T-helper 22 cell (primary cell): ENCODE results near the gene AJAP1.
A peak's percentile ranks its signal among the peaks of the same experiment; 100 is the strongest.

Experiments
- DNase-seq: peaks from one replicate; pipeline ENCODE4 v3.0.0-alpha.2; 2020; ENCODE audit warnings: low read depth

Gene AJAP1

DNA sequence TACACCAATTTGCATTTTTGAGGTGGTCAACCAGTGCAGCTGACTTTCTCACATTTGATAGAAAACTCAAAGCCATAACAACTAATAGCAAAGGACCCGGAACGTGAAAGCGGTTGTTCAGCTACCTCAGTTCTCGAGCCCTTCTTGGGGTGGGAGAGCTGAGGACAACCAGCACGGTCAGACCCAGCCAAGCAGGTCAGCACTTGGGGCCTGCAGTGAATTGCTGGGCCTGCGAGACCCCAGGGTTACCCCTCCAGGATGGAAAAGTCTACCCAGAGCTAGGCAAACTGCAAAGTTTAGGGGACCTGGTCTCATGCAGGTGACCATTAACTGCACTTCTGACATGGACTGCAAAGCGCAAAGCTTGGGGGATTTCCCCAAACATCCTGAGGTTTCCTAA is 23.8 kb upstream of the AJAP1 start:
- no peak for DNase-seq

DNA sequence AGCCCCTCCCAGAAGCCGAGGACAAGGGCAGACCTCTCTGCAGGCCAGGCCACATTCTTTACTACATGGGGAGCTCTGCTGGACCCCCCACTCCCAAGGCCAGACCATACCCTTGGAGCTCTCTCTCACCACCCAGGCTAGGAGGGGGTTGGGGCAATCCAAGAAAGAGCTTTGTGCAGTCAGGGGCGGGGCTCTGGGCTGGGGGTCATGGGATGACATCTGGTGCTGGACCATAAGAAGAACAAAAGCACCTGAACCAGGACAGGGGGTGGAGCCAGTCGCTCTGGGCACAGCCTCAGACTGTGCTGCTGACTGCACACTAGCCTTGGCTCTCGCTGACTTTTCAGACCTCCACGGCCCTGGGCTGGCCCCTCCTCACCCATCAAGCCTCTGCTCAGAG is 23.1 kb upstream of the AJAP1 start:
- no peak for DNase-seq

DNA sequence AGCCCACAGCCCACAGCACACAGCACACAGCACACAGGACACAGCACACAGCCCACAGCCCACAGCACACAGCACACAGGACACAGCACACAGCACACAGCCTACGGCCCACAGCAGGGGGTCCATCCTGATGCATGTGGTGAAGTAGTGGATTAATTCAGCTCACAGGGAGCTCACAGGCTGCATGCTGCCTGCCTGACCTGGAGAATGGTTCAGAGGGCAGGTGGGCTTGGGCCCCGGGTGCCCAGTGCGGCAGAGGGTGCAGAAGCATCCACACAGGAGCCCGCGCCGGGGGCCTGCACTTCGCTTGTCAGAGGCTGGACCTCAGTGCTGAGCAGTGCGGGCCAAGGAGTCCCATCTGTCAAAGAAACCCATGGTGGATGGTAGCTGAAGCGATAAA is 21.1 kb upstream of the AJAP1 start:
- DNase-seq = no peak

DNA sequence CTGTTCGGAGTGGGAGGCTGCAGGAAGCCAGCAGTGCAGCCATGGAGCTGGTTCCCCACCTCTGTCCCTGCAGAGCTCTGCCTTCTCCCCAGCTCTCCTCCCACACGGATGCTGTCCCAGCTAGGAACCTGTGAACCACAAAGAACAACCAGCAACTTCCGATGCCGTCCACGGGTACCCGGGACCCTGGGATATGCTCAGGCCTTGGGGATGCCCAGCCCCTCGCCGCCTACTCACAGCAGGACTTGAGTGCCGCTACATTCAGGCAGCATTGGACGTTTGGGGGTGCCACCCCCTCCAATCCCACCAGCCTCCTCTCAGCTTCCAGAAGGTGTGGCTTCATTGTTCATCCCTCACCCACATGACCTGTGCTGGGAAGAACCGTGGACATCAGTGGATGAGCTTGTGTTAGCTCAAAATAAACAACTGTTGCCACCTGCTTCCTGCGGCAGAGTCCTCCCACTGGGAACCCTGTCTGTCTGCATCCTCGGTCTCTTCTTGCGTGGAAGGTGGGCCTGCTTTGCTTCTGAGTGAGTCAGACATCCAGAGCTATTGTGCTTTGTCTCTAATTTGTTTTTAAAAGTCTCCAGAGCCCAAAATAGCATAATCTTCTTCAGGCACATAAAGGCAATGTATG is 20.1 kb upstream of the AJAP1 start:
- no peak for DNase-seq

DNA sequence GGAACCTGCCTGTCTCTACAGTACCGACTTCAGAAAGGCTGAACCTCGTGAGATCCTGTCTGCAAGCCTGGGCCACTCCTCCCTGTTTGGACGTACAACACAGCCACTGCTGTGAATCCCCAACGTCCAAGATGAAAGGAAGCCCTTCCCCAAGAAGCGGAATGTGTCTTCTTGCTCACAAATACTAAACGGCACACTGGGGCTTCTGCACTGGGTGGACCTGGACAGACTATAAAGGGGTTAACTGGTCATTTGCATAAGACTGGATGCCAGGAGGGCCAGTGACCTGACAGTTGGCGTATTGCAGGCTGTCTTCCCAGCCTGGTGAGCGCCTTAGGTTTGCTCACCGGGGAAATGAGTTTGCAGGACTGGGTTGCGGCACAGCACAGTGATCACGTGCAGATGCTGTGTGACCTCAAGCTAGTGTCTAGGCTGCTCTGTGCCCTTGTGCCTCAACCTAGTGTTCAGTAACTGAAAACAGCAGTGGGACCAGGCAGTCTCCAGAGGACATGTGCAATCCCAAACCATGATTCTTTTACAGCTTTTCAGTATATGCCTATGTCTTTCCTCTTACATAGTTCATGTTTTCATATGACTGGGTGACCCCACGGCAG is 19.5 kb upstream of the AJAP1 start:
- no peak for DNase-seq

DNA sequence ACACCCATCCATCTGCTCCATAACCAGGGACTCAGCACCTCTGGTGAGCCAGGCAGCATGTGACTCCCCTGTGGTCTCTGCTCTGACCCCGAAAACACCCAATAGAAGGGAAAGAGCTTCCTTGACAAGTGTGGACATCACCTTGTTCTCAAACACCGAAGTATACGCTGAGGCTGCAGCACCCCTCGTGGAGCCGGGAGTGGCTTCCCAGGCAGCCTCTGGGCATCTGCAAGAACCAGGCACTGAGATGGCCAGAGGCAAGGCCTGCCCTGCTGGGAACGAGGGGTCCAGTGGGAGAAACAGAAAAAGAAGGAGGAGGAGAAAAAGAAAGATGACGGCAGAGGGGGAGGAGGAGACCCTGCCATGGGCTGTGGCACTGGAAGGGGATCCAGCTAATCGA is 18.2 kb upstream of the AJAP1 start:
- DNase-seq = no peak

DNA sequence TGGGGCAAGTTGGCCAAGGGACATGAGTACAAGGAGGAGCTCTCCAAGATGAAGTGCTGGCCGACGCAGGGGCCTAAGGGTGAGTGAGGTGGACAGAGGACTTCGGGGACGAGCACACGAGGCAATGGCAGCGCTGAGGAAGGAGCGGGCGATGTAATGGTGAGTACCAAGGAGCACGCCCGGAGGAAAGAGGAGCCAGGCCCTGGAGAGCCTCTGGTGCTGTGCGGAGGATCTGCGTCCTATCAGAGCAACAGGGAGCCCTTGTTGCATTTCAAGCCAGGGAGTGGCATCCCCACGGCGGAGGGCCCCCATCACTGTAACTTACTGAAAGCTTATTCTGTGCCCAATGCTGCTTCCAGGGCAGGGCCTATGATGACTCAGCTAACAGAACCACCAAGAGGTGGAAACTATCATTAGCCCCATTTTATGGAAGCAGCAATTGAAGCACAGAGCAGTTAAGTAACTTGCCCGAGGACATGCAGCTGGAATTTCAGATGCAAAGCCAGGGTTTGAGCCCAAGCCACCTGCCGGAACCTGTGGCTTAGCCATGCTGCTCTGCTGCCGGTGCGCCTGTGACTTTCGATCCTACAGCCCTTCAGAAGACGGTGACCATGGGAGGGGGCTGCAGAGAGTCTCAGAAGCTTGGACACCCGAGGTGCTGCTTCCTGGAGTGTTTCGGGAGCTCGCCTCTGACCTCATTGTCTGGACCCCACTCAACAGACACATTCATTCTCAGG is 17.6 kb upstream of the AJAP1 start:
- no peak for DNase-seq

DNA sequence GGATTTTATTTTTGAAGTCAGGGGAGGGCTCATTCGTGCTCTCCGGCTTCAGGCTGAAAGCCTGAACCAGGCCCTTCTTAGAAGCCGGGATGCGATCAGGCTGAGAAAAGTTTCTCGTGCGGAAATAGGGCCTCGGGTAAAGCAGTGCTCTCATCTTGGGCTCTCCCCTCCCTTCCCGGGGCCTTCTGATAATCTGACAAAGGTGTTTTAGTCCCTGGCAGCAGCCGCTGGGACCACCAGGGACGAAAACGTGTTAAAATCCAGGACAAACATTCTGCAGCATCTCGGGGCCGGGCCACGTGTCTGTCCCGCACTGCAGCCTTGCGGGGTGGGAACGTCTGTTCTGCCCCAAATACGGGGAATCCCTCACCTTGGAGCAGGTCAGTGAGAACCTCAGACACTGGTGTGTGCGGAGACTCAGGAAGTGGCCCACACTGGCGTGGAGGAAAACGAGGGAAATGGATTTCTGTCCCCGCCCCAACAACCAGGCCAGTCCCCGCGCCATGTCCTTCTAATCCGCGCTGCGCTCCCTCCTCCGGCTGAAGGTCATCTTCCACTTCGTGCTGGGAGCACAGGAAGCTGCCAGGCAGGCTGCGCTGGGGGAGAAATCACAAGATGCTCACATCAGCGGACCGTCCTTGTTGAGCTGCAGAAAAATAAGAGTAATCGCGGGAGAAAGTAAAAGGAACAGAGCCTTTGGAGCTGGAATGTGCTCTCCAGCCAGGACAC is 16.6 kb upstream of the AJAP1 start:
- no peak for DNase-seq

DNA sequence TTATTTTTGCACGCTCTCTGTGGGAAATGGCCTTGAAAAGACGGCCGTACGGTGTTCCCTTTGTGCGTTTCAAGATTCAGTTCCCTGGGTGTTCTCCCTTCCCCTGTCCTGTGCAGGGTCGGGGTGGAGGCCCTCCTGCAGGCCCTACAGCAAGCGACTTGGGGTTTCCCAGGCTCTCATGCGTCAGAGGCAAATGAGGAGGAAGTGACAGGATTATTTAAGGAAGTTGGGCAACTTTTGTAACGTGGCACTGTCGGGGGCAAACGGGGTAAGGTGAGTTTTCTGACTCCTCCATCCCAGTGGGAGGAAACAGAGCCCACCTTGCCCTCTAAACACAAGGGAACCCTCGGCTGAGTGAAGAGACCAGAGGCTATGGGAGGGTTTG is 16.1 kb upstream of the AJAP1 start:
- DNase-seq = no peak

DNA sequence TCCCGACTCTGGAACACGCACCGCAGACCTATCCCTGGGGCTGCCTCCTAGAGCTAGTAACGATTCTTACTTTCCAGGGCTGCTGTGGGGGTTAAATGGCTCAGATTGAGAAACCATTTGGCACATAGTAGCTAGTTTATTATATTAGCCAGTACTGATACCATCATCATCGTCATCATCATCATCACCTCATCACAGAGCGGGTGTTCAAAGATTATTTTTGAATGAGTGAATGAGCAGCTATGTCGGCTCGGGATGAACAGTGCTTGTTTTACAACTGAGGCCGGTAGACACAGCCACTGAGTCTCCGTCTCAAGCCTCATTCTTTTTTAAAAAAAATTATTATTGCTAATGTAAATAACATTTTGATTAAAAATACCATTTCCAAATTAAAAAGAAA is 13.5 kb upstream of the AJAP1 start:
- DNase-seq = no peak

DNA sequence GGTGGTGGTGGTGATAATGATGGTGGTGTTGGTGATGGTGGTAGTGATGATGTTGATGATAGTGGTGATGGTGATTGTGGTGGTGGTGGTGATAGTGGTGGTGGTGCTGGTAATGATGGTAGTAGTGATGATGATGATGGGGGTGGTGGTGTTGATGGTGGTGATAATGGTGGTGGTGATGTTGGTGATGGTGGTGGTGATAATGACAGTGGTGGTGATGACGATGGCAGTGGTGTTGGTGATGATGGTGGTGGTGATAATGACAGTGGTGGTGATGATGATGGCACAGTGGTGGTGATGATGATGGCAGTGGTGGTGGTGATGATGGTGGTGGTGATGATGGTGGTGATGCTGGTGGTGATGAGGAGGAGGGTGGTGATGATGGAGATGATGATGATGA is 7.0 kb upstream of the AJAP1 start:
- DNase-seq = no peak

DNA sequence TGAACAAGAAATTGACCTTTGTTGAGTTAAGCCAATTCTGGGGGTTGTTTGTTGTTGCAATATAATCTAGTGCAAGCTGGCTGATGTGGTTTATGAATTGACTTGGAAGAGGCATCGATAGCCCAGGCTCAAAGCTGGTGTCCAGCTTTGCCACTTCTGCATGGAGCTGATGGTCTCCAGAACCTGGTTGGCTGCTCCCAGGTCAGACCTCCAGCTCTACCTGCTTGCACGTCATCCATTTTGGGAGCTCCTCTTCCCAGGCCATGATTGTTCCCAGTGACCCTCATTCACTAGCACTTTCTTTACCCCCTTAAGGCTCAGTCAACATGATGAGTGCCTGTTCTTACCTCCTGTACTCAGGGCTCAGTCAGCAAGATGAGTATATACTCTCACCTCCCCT is 5.8 kb upstream of the AJAP1 start:
- DNase-seq = no peak

DNA sequence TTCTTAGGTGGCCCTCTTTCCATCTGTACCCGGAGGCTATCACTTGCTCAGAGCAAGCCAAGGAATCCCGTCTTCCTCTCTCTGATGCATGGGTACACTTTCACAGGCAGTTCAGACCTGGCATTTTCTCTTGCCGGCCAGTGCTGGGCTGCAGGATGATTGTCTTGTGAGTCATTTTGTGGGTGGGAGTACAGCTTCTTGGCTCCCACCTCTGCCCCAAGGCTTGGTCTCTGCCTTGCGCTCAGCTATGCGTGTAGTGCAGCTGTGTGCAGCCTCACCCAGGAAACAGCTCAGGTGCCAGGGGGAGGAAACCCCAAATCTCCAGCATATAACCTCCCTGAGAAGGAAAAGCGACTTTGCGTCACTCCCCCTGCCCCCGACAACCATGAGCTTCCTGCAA is 3.9 kb upstream of the AJAP1 start:
- no peak for DNase-seq

DNA sequence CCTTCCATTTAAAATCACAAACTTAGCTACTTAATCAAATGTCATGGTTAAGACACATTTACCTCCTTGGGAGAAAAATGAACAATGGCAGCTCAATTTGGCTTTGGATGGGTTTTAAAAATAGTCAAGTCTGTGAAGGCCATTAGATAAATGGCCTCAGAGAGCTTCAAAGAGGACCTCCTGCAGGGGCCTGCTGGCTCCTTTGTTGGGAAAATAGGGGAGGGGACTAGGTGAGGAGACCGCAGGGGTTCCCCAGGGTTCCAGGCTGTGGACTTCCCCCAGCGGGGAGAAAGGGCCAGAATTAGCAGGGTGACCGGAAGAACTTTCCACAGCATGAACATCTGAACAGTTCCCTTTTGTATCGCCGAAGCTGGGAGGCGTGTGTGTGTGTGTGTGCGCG is 3.4 kb upstream of the AJAP1 start:
- DNase-seq = no peak

DNA sequence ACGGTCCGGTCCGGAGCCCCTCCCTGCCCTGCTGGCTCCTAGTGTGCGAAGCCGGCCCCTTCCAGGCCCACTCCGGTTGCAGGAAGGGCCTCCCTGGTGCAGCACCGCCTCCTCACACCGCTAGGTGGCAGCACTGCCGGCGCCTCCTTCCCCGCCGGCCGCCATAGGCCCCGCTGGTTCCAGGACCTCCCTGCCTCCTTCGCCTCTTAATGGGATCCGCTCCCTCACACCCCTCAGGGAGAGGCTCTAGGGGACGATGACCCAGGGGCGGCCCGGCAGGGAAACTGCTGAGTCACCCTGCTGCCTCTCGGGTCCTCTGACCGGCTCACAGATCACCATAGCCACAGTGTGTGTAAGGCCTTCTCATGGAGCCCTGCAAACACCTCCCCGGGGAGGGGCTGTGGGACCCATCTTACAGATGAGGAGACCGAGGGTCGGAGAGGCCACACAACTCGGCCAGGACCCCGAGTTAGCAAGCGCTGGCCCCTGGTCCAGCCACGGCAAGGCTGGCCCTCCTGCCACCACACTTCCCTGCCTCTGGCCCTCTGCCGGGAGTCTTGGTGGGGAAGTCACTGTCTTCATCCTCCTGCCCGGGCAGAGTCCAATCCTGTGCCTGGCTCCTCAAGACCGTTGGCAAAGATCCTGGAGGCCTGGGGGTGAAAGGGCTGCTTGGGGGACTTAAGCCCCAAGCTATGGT is 1.6 kb upstream of the AJAP1 start:
- DNase-seq = peak; percentile 9

DNA sequence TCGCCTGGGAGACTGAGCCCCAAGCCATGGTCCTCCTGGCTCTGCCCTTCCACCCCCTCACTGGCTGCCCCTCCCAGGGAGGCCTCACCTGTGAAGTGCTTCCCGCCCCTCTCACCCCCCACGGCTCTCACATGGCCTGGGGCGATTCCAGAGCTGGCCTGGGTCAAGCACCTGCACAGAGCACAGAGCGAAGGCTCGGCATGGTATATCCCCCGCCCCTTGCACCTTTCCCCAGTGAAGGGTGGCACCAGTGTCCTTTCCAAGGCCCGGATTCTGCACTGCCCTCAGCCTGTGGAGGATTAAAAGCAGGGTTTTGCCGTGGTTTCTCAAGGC is 1.1 kb upstream of the AJAP1 start:
- no peak for DNase-seq

DNA sequence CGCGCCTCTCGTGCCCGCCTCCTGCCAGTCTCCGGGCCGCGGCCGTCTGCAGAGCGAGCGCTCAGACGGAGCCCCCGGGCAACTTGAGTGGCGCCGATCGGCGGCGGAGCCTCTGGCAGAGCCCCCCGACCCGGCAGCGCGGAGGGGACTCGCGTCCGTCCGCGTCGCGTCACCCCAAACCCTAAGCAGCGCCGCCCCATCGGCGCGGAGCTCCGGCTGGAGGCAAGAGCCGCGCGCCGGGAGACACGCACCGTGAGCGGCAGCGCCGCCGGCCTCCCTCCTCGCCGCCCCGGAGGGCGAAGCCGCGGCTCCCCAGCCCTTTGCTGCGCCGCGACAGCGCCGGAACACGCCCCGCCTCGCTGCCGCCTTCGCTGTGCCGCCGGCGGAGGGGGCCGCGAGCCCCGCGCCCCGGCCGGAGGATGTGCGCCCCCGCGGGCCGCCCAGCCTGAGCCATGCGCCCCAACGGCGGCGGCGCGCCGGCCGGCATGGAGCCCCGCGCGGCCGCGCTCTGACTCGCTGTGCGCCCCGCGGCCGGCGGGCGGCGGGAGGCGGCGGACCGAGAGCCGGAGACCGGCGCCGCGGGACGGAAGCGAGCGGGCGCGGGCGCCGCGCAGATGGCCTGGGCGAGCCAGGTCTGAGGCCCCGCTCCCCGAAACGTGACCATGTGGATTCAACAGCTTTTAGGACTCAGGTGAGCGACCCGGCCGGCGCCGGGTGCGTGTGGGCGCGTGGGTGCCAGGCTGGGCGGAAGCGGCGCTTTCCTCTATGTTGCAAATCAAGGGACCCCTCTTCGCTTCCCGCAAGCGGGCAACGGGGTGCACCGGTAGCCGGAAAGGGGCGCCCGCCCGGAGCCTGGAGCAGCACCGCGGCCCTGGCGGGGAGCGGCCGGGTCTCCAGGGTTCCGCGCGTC is 610 bp downstream of the AJAP1 start:
- no peak for DNase-seq

DNA sequence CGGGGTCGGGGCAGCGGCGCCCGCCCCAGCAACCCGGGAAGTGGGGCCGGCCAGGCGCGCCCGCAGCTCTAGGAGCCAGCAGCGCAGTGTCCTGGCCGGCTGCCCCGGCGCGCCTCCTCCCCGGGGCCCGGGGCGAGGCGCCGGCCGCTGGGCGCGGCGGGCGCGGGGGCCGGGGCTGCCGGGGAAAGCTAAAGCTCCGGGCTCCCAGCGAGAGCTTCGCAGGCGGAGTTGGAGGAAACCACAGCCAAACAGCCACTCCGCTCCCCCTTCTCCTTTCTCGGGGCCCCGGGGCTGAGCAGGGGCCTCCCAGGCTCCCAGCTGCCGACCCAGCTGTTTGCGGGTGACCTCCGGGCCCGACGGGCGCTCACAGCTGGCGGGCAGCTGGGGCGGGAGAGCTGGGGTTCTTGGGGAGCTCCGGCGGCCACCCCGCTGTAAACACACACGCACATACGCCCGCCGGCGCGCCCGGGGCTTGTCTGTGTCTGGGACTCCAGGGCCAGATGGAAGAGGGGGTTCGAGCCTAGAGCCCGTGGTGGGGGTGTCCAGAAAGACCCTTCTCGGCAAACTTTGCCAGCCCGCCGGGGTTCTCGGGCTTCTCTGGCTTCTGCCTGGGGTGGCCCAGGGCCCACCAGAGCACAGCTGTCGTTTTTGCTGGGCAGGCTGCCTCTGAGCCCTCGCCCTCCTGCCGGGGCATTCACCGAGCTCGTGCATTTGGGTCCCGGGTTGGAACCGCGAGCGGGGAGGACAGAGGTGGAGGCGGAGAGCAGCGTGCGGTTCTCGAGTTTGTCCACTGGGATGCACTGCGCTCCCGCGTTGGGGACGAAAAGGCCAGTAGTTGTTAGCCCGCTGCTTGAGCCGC is 1.5 kb downstream of the AJAP1 start:
- no peak for DNase-seq

DNA sequence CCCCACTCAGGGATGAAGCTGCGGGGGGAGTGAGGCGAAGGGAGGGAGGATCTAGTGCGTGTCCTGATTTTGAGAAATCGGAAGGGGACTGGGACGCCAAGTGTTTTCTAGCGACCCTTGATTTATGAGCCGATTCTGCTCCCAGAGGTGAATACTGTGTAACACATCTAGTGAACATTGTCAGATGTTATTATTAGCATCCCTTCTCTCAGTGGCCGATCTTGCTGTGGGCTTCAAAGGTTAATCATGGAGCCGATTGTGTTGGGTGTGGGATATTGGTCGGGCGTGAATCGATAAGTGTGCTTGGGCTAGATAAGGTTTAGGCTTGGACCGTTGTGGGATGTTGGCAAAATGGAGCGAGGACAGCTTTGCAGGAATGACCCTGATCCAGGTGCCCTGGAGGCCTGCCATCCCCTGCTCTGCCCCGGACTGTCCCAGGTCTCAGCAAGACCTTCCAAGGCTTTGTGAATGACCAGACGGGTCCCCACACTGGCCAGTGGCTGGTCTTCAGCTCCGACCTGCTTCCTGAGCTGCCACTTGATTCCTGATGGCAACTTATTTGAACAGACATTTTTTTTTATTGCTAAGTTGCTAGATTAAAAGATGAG is 2.2 kb downstream of the AJAP1 start:
- no peak for DNase-seq

DNA sequence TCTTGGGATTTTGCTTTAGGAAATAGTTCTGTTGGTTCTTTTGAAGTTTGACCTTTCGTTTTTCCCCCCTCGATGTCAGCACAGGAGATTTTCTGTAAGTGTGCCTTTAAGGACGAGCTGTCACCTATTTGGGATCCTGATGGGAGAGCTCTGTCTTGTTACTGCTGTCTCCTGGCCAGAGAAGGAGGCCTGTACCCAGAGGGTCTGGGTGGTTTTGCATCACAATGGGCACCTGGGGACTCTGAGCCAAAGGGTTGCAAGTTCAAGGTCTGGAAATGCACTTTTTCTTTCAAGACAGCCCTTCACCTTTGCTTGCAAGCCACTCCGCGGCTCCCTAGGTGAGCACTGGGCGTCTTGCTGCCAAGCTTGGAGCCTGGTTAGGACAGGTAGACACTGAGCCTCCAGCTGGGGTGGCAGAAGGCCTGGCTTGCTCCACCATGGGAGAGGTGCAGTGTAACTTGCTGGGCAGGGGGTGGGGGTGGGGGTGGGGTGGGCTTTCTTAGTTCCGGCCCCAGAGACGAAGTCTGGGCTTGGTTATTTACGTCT is 2.9 kb downstream of the AJAP1 start:
- no peak for DNase-seq
